HEK293 (cell line): ENCODE measurements around the gene DYNLL2.
A peak's percentile ranks its signal among the peaks of the same experiment; 100 is the strongest.

ENCODE experiments used
- MYNN ChIP-seq: fragments of 450-650 bp; formaldehyde crosslinking; IDR thresholded peaks from 2 replicates; pipeline ENCODE4 v1.5.1; 2016; ENCODE audit warnings: missing biosample characterization, missing genetic modification characterization, borderline replicate concordance
- PRDM1 ChIP-seq: fragments of 450-650 bp; formaldehyde crosslinking; IDR thresholded peaks from 2 replicates; pipeline ENCODE4; 2016; ENCODE audit warnings: missing biosample characterization, missing genetic modification characterization
- SCRT1 ChIP-seq: fragments of 450-650 bp; formaldehyde crosslinking; IDR thresholded peaks from 2 replicates; pipeline ENCODE4 v1.5.1; 2016; ENCODE audit warnings: missing biosample characterization, missing genetic modification characterization, borderline replicate concordance
- ZBTB17 ChIP-seq: fragments of 450-650 bp; formaldehyde crosslinking; IDR thresholded peaks from 2 replicates; pipeline ENCODE4 v1.5.1; 2016; ENCODE audit warnings: missing biosample characterization, missing genetic modification characterization
- ZNF121 ChIP-seq: fragments of 450-650 bp; formaldehyde crosslinking; IDR thresholded peaks from 2 replicates; pipeline ENCODE4 v1.5.1; 2016; ENCODE audit warnings: missing biosample characterization, missing genetic modification characterization
- ZNF274 ChIP-seq, 2 experiments: fragments of 200-500 bp in 1 of 2; fragments of 450-650 bp in 1 of 2; sonication (Bioruptor generic) in 1 of 2; formaldehyde crosslinking in 1 of 2; IDR thresholded peaks; 2 replicates each; pipeline versions ENCODE4 v1.5.1 to v1.6.1; 2014 to 2016; ENCODE audit warnings: borderline replicate concordance in 1 of 2, inconsistent platforms in 1 of 2, low read length in 1 of 2, missing biosample characterization in 1 of 2, missing genetic modification characterization in 1 of 2
- ZNF404 ChIP-seq: fragments of 450-650 bp; formaldehyde crosslinking; IDR thresholded peaks from 2 replicates; pipeline ENCODE4 v1.5.1; 2017; ENCODE audit warnings: missing biosample characterization, missing genetic modification characterization
- ZNF623 ChIP-seq: fragments of 450-650 bp; formaldehyde crosslinking; IDR thresholded peaks from 2 replicates; pipeline ENCODE4 v1.5.1; 2016; ENCODE audit warnings: missing biosample characterization, missing genetic modification characterization
- ZNF830 ChIP-seq: fragments of 450-650 bp; IDR thresholded peaks from 2 replicates; pipeline ENCODE4 v1.5.0; 2018; ENCODE audit warnings: missing biosample characterization, missing genetic modification characterization, low read depth, mild to moderate bottlenecking, moderate library complexity
- ZSCAN23 ChIP-seq: fragments of 450-650 bp; formaldehyde crosslinking; IDR thresholded peaks from 2 replicates; pipeline ENCODE4 v1.5.1; 2016; ENCODE audit warnings: missing biosample characterization, missing genetic modification characterization
- TF ChIP-seq, protein P1 (sequence below): fragments of 450-650 bp; formaldehyde crosslinking; IDR thresholded peaks from 2 replicates; pipeline ENCODE4 v1.5.1; 2016; ENCODE audit warnings: missing biosample characterization, missing genetic modification characterization
- TF ChIP-seq, protein P2 (sequence below): fragments of 450-650 bp; formaldehyde crosslinking; IDR thresholded peaks from 2 replicates; pipeline ENCODE4 v1.5.1; 2016; ENCODE audit warnings: missing biosample characterization, missing genetic modification characterization

DNA sequence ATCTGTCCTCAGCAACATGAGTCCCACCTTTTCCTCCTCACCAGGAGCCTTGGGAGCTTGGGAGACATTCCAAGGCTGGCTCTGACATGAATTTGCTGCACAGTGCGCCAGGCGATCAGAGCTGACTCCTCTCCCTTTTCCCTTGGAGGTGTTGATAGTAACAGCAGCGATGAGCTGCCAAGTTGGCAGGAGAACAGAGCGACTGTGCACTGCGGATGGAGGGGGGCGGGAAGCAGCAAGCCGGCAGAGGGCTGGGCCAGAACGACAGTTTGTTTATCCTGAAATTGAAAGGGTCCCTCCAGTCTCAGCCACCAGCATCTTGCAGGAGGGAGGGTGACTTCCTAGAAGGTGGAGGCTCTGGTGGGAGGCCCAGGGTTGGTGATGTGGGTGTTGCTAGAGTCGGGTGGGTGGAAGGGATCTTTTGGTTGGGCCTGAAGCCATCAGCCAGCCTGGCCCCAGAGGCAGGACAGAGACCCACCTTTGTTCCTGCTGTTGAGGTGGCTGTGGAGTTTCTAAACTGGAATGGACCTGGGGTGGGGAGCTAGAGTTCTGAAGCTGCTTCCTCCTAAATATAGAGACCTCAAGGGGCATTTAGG is 22.5 kb upstream of the DYNLL2 start:
- TF ChIP-seq, protein P1, sequence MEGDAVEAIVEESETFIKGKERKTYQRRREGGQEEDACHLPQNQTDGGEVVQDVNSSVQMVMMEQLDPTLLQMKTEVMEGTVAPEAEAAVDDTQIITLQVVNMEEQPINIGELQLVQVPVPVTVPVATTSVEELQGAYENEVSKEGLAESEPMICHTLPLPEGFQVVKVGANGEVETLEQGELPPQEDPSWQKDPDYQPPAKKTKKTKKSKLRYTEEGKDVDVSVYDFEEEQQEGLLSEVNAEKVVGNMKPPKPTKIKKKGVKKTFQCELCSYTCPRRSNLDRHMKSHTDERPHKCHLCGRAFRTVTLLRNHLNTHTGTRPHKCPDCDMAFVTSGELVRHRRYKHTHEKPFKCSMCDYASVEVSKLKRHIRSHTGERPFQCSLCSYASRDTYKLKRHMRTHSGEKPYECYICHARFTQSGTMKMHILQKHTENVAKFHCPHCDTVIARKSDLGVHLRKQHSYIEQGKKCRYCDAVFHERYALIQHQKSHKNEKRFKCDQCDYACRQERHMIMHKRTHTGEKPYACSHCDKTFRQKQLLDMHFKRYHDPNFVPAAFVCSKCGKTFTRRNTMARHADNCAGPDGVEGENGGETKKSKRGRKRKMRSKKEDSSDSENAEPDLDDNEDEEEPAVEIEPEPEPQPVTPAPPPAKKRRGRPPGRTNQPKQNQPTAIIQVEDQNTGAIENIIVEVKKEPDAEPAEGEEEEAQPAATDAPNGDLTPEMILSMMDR (tag by site-specific recombination), result no peak
- TF ChIP-seq PRDM1 (tag by site-specific recombination), result no peak
- TF ChIP-seq ZNF121 (tag by site-specific recombination), result no peak
- TF ChIP-seq SCRT1 (tag by site-specific recombination), result no peak
- TF ChIP-seq ZNF623 (tag by site-specific recombination), result no peak
- TF ChIP-seq ZNF274 (IDR thresholded peaks at IDR 0.05; ENCODE audit: low read length), result no peak
- no peak for TF ChIP-seq ZNF274 (tag by site-specific recombination; IDR thresholded peaks at IDR 0.05; ENCODE audit: borderline replicate concordance)
- TF ChIP-seq ZNF830 (tag by site-specific recombination), result no peak
- TF ChIP-seq ZSCAN23 (tag by site-specific recombination), result no peak
- TF ChIP-seq, protein P2, sequence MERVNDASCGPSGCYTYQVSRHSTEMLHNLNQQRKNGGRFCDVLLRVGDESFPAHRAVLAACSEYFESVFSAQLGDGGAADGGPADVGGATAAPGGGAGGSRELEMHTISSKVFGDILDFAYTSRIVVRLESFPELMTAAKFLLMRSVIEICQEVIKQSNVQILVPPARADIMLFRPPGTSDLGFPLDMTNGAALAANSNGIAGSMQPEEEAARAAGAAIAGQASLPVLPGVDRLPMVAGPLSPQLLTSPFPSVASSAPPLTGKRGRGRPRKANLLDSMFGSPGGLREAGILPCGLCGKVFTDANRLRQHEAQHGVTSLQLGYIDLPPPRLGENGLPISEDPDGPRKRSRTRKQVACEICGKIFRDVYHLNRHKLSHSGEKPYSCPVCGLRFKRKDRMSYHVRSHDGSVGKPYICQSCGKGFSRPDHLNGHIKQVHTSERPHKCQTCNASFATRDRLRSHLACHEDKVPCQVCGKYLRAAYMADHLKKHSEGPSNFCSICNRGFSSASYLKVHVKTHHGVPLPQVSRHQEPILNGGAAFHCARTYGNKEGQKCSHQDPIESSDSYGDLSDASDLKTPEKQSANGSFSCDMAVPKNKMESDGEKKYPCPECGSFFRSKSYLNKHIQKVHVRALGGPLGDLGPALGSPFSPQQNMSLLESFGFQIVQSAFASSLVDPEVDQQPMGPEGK, result no peak
- peak; percentile 77 for TF ChIP-seq ZBTB17 (tag by site-specific recombination)
- TF ChIP-seq MYNN (tag by site-specific recombination), result no peak
- TF ChIP-seq ZNF404, result no peak
